ENCODE measurements around the gene RHBDF2. TPM values are rescaled to one million over a fixed set of nuclear protein-coding genes. Genes with fewer than 3 reads are reported as not detected.

RHBDF2 gene
- total RNA-seq, 1 donor from 2014 or later: 189 TPM

- Mint-ChIP-seq H3K27ac (peak overlapping the region; percentile 84), H3K4me1 (peaks cover 77% of the 10 kb centered on the region), H3K4me3 (peak overlapping the region; percentile 48), H3K36me3 (ENCODE audit: low read depth) (peaks cover 4% of the 10 kb centered on the region), H3K27me3 (no peaks in the 10 kb centered on the region), H3K9me3 (no peaks in the 10 kb centered on the region)
- no peak for DNase-seq
- CTCF ChIA-PET: interaction anchor here (0.9 to 1.7 kb wide), 5 partner anchors 11 to 44 kb away, joined by 3 to 6 read pairs (median 4); partner anchors contain the start of genes AANAT and UBE2O
- intact Hi-C loops (cut with micrococcal nuclease): no loop called here
- TF ChIP-seq CTCF (IDR thresholded peaks at IDR 0.05): no peak
- ATAC-seq (ENCODE audit: low read depth): no peak
- POLR2A ChIA-PET: interaction anchor here (1.0 to 1.3 kb wide), 2 partner anchors 9 to 27 kb away, joined by 3 to 8 read pairs; no protein-coding TSS in a partner anchor
Observed at GRCh38 chr17:76422860-76423259, 78.4 kb downstream of the RHBDF2 start.

GRCh38 chr17:76422406-76422805 is 78.8 kb downstream of the RHBDF2 start:
- intact Hi-C loops (cut with micrococcal nuclease): no loop called here
- POLR2A ChIA-PET: interaction anchor here (1.3 kb wide), 1 partner anchor 8 kb away, joined by 3 read pairs; no protein-coding TSS in a partner anchor
- Mint-ChIP-seq H3K27me3 (no peaks in the 10 kb centered on the region), H3K36me3 (ENCODE audit: low read depth) (peaks cover 6% of the 10 kb centered on the region), H3K27ac (peak overlapping the region; percentile 84), H3K4me1 (peaks cover 77% of the 10 kb centered on the region), H3K4me3 (peak overlapping the region; percentile 48), H3K9me3 (no peaks in the 10 kb centered on the region)
- ATAC-seq (ENCODE audit: low read depth) (no peak), DNase-seq (no peak)
- CTCF ChIA-PET: interaction anchor here (1.7 kb wide), 1 partner anchor 11 kb away, joined by 4 read pairs; no protein-coding TSS in a partner anchor
- no peak for TF ChIP-seq CTCF (IDR thresholded peaks at IDR 0.05)

DNA sequence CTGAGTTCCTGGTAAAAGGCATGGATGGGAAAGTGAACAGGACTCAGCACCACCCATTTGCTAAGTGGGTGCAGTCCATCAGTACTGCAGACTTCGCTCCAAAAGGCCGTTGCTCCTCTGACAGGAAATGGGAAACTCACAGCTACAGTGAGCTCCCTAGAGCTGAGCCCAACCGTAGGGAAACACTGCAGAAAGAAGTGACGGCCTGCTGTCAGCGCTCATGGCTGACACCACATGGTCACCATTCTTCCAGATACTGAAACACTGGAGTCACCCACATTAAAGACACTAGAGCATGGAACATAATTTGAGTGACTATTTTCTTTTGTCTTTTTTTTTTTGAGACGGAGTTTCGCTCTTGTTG is 80.2 kb downstream of the RHBDF2 start:
- no peaks in the 10 kb centered on the region for H3K9me3 Mint-ChIP-seq
- no peak overlapping the region for H3K4me3 Mint-ChIP-seq
- ChIA-PET CTCF (no interaction called here), POLR2A (no interaction called here)
- peak overlapping the region; percentile 30 for H3K27ac Mint-ChIP-seq
- DNase-seq (no peak), ATAC-seq (ENCODE audit: low read depth) (no peak)
- peaks cover 14% of the 10 kb centered on the region for H3K36me3 Mint-ChIP-seq (ENCODE audit: low read depth)
- peaks cover 73% of the 10 kb centered on the region for H3K4me1 Mint-ChIP-seq
- intact Hi-C loops (cut with micrococcal nuclease): no loop called here
- no peaks in the 10 kb centered on the region for H3K27me3 Mint-ChIP-seq
- TF ChIP-seq CTCF (IDR thresholded peaks at IDR 0.05): no peak

Other genes with a start within 250 kb of the RHBDF2 start
- 144 and 152 TPM in 2 replicates for gene UBALD2, start 236.1 kb downstream of the RHBDF2 start, total RNA-seq
- gene QRICH2, start 193.1 kb downstream of the RHBDF2 start, total RNA-seq: 2.0 and 2.2 TPM in 2 replicates
- gene PRPSAP1, start 147.5 kb downstream of the RHBDF2 start, total RNA-seq: 26.7 and 27.1 TPM in 2 replicates
- gene SPHK1, start 116.8 kb downstream of the RHBDF2 start, total RNA-seq: 1.1 and 1.3 TPM in 2 replicates
- gene UBE2O, start 48.3 kb downstream of the RHBDF2 start, total RNA-seq: 39.0 and 40.3 TPM in 2 replicates
- 0.55 TPM in 1 of 2 replicates, not detected in the other for gene AANAT, start 33.8 kb downstream of the RHBDF2 start, total RNA-seq
- 0.44 and 0.49 TPM in 2 replicates for gene CYGB, start 36.3 kb upstream of the RHBDF2 start, total RNA-seq
- 5.3 and 5.5 TPM in 2 replicates for gene PRCD, start 38.6 kb upstream of the RHBDF2 start, total RNA-seq
- not detected in 2 replicates for gene ST6GALNAC2, start 84.4 kb upstream of the RHBDF2 start, total RNA-seq
- gene ST6GALNAC1, start 142.3 kb upstream of the RHBDF2 start, total RNA-seq: not detected in 2 replicates
- 13.5 and 13.8 TPM in 2 replicates for gene MXRA7, start 209.5 kb upstream of the RHBDF2 start, total RNA-seq
- gene JMJD6, start 225.2 kb upstream of the RHBDF2 start, total RNA-seq: 32.7 and 33.1 TPM in 2 replicates
- 52.3 and 56.0 TPM in 2 replicates for gene METTL23, start 225.4 kb upstream of the RHBDF2 start, total RNA-seq
- gene SRSF2, start 235.9 kb upstream of the RHBDF2 start, total RNA-seq: 335 and 367 TPM in 2 replicates
- gene MFSD11, start 236.7 kb upstream of the RHBDF2 start, total RNA-seq: 17.9 and 20.8 TPM in 2 replicates